Measurements from ENCODE around the gene HOMER3.

HOMER3 gene

DNA sequence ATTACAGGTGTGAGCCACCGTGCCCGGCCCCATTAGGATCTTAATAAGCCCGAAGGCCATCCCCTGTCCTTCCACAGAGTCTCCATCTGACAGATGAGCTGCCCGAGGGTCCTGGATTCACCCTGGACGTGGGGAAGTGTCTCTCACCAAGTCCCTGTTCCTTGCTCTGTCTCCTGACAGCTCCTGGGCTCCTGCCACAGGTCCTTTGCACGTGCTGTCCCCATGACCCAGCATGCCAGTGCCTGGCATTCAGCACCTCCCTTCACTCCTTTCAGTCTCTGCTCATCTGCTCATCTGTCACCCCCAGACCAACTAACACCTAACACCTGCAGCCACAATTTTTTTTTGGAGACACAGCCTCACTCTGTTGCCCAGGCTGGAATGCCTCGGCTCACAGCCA lies 59.5 kb downstream of the HOMER3 start:
- no peak for TF ChIP-seq GABPA (IDR thresholded peaks at IDR 0.05; ENCODE audit: low read depth)
- no peak for TF ChIP-seq POLR2AphosphoS5 (IDR thresholded peaks at IDR 0.05; ENCODE audit: low read depth)
- TF ChIP-seq CTCF (IDR thresholded peaks at IDR 0.05; ENCODE audit: insufficient read depth, low read length), result no peak
- no peak for TF ChIP-seq REST (IDR thresholded peaks at IDR 0.05; ENCODE audit: insufficient replicate concordance, low read depth)
- no peak for TF ChIP-seq SPI1 (IDR thresholded peaks at IDR 0.05; ENCODE audit: borderline replicate concordance, low read depth)
- DNase-seq (ENCODE audit: low read depth in 1 of 2, low spot score in 1 of 2), result no peak
- H3K27me3 ChIP-seq (ENCODE audit: insufficient read depth, poor library complexity, severe bottlenecking), result no peaks in the 10 kb centered on the region
- H3K4me3 ChIP-seq (replicated peaks; ENCODE audit: insufficient read depth, low read length), result no peak overlapping the region
- no peak overlapping the region for H3K27ac ChIP-seq (replicated peaks)

GRCh38 chr19:18879579-18880373 lies 61.2 kb downstream of the HOMER3 start:
- no peak for TF ChIP-seq SPI1 (IDR thresholded peaks at IDR 0.05; ENCODE audit: borderline replicate concordance, low read depth)
- no peak for TF ChIP-seq CTCF (IDR thresholded peaks at IDR 0.05; ENCODE audit: insufficient read depth, low read length)
- TF ChIP-seq POLR2AphosphoS5 (IDR thresholded peaks at IDR 0.05; ENCODE audit: low read depth), result no peak
- TF ChIP-seq REST (IDR thresholded peaks at IDR 0.05; ENCODE audit: insufficient replicate concordance, low read depth), result no peak
- no peak for TF ChIP-seq GABPA (IDR thresholded peaks at IDR 0.05; ENCODE audit: low read depth)
- no peak overlapping the region for H3K4me3 ChIP-seq (replicated peaks; ENCODE audit: insufficient read depth, low read length)
- H3K27me3 ChIP-seq (ENCODE audit: insufficient read depth, poor library complexity, severe bottlenecking), result no peaks in the 10 kb centered on the region
- peak in 1 of 2 experiments; percentile 34 for DNase-seq (ENCODE audit: low read depth in 1 of 2, low spot score in 1 of 2)
- H3K27ac ChIP-seq (replicated peaks), result no peak overlapping the region
